Inflammatory macrophage treated with lipopolysaccharide for 4 hours (primary cell): ENCODE measurements around the gene LY6G5B.
A peak's percentile ranks its signal among the peaks of the same experiment; 100 is the strongest.

ENCODE experiments used
- DNase-seq: peaks from one replicate; pipeline ENCODE4 v3.0.0-alpha.2; 2020

Gene LY6G5B, protein sequence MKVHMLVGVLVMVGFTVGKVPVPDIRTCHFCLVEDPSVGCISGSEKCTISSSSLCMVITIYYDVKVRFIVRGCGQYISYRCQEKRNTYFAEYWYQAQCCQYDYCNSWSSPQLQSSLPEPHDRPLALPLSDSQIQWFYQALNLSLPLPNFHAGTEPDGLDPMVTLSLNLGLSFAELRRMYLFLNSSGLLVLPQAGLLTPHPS

DNA sequence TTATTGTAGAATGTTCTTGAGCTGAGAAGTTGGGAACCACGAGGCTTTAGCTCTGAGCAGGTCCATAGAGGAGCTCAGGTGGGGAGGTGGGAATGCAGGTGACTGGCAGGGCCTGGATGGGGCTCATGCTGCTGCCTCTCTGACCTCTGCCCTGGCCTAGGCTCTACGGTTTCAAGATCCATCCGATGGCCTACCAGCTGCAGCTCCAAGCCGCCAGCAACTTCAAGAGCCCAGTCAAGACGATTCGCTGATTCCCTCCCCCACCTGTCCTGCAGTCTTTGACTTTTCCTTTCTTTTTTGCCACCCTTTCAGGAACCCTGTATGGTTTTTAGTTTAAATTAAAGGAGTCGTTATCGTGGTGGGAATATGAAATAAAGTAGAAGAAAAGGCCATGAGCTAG lies at the start of gene LY6G5B:
Gene LY6G5B (plus strand): TSS at position 301 of the 400 bp plus-strand sequence. CDS start 975 bp downstream, outside the sequence.
- no peak for DNase-seq

- DNase-seq: no peak
Measured at GRCh38 chr6:31620586-31621319, 49.0 kb upstream of the LY6G5B start, which contains the start of gene PRRC2A. TSS of gene PRRC2A (plus strand) at chr6:31620715. CDS start at chr6:31622790, 2,075 bp downstream.

DNA sequence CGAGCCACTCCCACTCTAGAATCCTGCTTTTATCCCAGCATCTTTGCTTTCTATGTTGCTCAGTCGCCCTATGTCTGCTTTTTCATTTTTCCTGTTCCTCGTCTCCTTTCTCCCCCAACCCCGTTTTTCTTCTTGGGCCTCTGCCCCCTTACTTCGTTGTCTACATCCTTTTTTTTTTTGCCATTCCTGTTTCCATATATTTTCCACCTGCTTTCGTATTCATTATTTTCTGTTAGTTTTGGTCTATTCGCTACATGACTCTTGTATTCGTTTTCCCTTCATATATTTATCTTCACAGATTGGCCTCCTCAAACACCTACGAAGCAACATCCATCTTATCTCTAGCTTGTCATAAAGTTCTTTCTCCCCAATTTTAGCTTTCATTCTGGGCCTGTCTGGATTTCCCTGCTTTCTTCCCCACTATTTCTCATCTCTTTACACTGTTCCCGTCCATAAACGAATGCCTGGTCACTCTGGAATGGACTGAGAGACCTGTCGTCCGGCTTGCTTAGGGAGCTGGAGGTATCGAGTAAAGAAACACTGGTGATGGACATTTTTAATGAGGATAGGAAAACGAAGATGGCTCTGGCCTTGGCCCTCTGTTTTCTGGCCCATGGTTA lies 48.3 kb upstream of the LY6G5B start:
- no peak for DNase-seq

- DNase-seq: no peak
Measured at GRCh38 chr6:31621991-31622390, 47.8 kb upstream of the LY6G5B start.

- DNase-seq: peak; percentile 34
Measured at GRCh38 chr6:31622684-31623091, 47.1 kb upstream of the LY6G5B start.

- no peak for DNase-seq
Measured at GRCh38 chr6:31624070-31624469, 45.7 kb upstream of the LY6G5B start.

- DNase-seq: no peak
Measured at GRCh38 chr6:31626952-31627351, 42.8 kb upstream of the LY6G5B start.

DNA sequence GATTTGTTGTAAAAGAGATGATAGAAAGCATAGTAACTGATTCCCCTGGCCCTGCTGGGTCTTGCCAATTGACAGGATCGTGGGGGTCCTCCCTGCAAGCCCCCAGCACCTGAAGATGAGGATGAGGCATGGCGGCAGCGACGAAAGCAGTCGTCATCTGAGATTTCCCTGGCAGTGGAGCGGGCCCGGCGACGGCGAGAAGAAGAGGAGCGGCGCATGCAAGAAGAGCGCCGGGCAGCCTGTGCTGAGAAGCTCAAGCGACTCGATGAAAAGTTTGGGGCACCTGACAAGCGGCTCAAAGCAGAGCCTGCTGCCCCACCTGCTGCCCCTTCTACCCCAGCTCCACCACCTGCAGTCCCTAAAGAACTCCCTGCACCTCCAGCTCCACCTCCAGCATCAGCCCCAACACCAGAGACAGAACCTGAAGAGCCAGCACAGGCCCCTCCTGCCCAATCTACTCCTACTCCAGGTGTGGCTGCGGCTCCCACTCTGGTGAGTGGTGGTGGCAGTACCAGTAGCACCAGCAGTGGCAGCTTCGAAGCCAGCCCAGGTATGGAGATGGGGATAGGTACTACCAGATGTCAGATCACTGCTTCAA lies 42.0 kb upstream of the LY6G5B start:
- no peak for DNase-seq

GRCh38 chr6:31629014-31629413 lies 40.8 kb upstream of the LY6G5B start:
- no peak for DNase-seq

GRCh38 chr6:31630177-31630934 lies 39.4 kb upstream of the LY6G5B start:
- no peak for DNase-seq

DNA sequence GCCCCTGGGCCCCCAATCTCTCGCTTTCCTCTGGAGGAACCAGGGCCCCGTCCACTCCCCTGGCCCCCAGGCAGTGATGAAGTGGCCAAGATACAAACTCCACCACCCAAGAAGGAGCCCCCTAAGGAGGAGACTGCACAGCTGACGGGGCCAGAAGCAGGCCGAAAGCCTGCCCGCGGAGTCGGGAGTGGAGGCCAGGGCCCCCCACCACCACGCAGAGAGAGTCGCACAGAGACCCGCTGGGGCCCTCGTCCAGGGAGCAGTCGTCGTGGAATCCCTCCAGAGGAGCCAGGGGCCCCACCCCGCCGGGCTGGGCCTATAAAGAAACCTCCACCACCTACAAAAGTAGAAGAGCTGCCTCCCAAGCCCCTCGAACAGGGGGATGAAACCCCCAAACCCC lies 38.6 kb upstream of the LY6G5B start:
- no peak for DNase-seq

- no peak for DNase-seq
Measured at GRCh38 chr6:31631681-31632278, 38.0 kb upstream of the LY6G5B start.

GRCh38 chr6:31632279-31632946 lies 37.4 kb upstream of the LY6G5B start:
- DNase-seq: no peak

- no peak for DNase-seq
Measured at GRCh38 chr6:31633447-31633846, 36.3 kb upstream of the LY6G5B start.

GRCh38 chr6:31634131-31634530 lies 35.6 kb upstream of the LY6G5B start:
- DNase-seq: no peak

DNA sequence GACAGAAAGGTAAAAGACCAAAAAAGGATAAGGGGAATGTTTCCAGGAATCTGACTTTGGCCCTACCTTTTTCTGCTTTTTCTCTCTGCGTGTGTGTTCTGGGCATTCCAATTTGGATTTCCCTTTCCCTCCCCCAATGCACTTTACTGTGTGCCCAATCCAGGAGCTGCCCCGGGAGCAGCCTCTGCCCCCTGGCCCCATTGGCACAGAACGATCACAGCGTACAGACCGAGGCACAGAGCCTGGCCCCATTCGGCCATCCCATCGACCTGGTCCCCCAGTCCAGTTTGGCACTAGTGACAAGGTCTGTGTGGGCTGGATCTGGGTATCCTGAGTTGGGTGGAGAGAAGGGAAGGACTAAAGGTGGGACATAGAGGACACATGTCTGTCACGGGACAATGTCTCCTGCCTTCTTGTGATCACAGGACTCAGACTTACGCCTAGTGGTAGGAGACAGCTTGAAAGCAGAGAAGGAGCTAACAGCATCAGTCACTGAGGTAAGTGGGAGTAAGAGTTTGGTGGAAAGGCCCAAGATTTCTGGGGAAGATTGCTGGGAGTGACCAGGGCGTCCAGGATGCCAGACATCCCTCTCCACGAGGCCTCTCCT lies 34.7 kb upstream of the LY6G5B start:
- no peak for DNase-seq

- no peak for DNase-seq
Measured at GRCh38 chr6:31636698-31637596, 32.8 kb upstream of the LY6G5B start.

GRCh38 chr6:31639043-31639442 lies 30.7 kb upstream of the LY6G5B start:
- no peak for DNase-seq

DNA sequence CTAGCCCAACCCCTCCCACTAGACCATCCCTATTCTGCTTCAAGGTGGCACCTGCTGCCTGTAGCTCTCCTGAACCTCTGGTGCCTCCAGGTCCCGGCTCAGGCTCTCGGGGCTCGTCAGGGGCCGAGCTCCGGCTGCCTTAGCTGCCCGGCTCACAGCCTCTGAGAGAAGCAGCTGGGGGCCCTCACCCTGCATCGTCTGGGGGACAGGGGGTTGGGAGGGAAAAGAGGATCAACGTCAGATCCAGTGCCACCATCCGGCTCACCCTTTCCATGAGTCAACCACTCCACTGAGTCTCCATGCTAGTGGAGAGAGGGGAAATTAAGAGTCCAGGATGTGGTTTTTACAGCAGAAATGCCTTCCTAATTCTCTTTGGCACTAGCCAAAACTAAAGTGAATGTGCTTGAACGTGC lies 30.3 kb upstream of the LY6G5B start:
- DNase-seq: no peak

GRCh38 chr6:31640612-31641011 lies 29.2 kb upstream of the LY6G5B start:
- no peak for DNase-seq
